ENCODE measurements around the gene MAP6D1.

DNA sequence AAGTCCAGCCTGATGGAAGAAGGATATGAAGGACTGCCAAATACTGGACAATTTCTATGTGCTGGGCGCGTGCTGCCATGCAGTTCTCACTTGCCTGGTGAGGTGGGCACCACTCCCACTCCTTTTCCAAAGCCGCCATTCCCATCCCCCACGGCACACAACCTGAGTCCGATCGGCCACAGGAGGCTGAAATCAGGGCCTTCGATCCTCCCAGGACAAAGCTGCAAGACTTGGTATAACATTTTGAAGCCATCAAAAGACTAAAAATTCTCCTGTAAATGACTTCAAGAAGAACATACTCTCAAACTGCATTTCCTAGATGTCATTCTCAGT, 3.1 kb upstream of the MAP6D1 start:
- TF ChIP-seq CTCF (IDR thresholded peaks at IDR 0.05): no peak
- no peak for TF ChIP-seq POLR2AphosphoS5 (IDR thresholded peaks at IDR 0.05)
- no peak for TF ChIP-seq POLR2A (IDR thresholded peaks at IDR 0.05)

All from prostate gland (tissue), 2 donors.